Measurements from ENCODE around the gene DGKG. TPM values are rescaled to one million over a fixed set of nuclear protein-coding genes. Genes with fewer than 3 reads are reported as not detected.

Gene DGKG
- total and polyA plus RNA-seq, 2 donors (not counting 1 experiment from before 2014, with no cell fraction given), result 0.67 to 10.9 TPM

GRCh38 chr3:186171521-186171920 lies 190.5 kb downstream of the DGKG start:
- no peaks in the 10 kb centered on the region for H3K27me3 ChIP-seq (replicated peaks in 1 of 4; ENCODE audit: control extremely low read depth in 1 of 4, control insufficient read depth in 3 of 4, insufficient read depth in 4 of 4, low read length in 3 of 4)
- no peak overlapping the region for H3K9ac ChIP-seq (ENCODE audit: low read length)
- ATAC-seq (ENCODE audit: low read depth) (no peak), DNase-seq (no peak)
- intact Hi-C loops (cut with micrococcal nuclease), result no loop called here
- H3K27ac ChIP-seq (ENCODE audit: low read length in 2 of 2), result no peak overlapping the region
- POLR2A ChIA-PET, result no interaction called here
- Mint-ChIP-seq H3K9me3 (ENCODE audit: insufficient read depth) (no peaks in the 10 kb centered on the region), H3K27ac (no peak overlapping the region), H3K4me1 (peaks cover 7% of the 10 kb centered on the region), H3K27me3 (no peaks in the 10 kb centered on the region), H3K4me3 (no peak overlapping the region)
- H4K20me1 ChIP-seq (ENCODE audit: control insufficient read depth, insufficient read depth, low read length, poor library complexity, severe bottlenecking), result no peaks in the 10 kb centered on the region
- no peaks in the 10 kb centered on the region for H3K4me1 ChIP-seq (ENCODE audit: control insufficient read depth in 2 of 2, insufficient read depth in 2 of 2, low read length in 2 of 2)
- peaks cover 0 to 3% (median 0%) of the 10 kb centered on the region in 3 donors for H3K9me3 ChIP-seq (ENCODE audit: control extremely low read depth in 1 of 3, control insufficient read depth in 2 of 3, insufficient read depth in 1 of 3, low read length in 2 of 3)
- no peaks in the 10 kb centered on the region for H3K79me2 ChIP-seq (ENCODE audit: control insufficient read depth, insufficient read depth, low read length)
- no peak overlapping the region for H3K4me2 ChIP-seq (replicated peaks; ENCODE audit: low read depth, low read length, poor library complexity, severe bottlenecking)
- H3K36me3 ChIP-seq (replicated peaks in 1 of 2; ENCODE audit: control extremely low read depth in 1 of 2, control insufficient read depth in 1 of 2, extremely low read depth in 1 of 2, insufficient read depth in 2 of 2, low read length in 1 of 2), result no peaks in the 10 kb centered on the region
- no peak overlapping the region for H2AFZ ChIP-seq (ENCODE audit: insufficient read depth, low read depth, low read length, poor library complexity, severe bottlenecking)
- no peak for TF ChIP-seq CTCF (IDR thresholded peaks at IDR 0.05)
- no peak for TF ChIP-seq EZH2 (IDR thresholded peaks at IDR 0.05; ENCODE audit: borderline replicate concordance, insufficient read depth, low read depth, low read length, poor library complexity, severe bottlenecking)
- WGBS (ENCODE audit: insufficient coverage), result 100% methylated on average over 1 of the region's 2 CpGs
- no peak overlapping the region for H3K4me3 ChIP-seq (ENCODE audit: control extremely low read depth in 1 of 5, extremely low read depth in 1 of 5, insufficient read depth in 1 of 5, low read depth in 2 of 5, low read length in 4 of 5)
- CTCF ChIA-PET, result no interaction called here

GRCh38 chr3:186170516-186170915 lies 191.5 kb downstream of the DGKG start:
- no peak overlapping the region for H3K27ac Mint-ChIP-seq
- intact Hi-C loops (cut with micrococcal nuclease), result no loop called here
- H3K4me3 ChIP-seq (ENCODE audit: control extremely low read depth in 1 of 5, extremely low read depth in 1 of 5, insufficient read depth in 1 of 5, low read depth in 2 of 5, low read length in 4 of 5), result no peak overlapping the region

More at GRCh38 chr3:186170516-186170915, 191.5 kb downstream of the DGKG start:
- no peaks in the 10 kb centered on the region for H3K79me2 ChIP-seq (ENCODE audit: control insufficient read depth, insufficient read depth, low read length)
- ATAC-seq (ENCODE audit: low read depth) (no peak), DNase-seq (no peak)
- CTCF ChIA-PET, result no interaction called here
- Mint-ChIP-seq H3K4me3 (no peak overlapping the region), H3K9me3 (ENCODE audit: insufficient read depth) (no peaks in the 10 kb centered on the region), H3K27me3 (no peaks in the 10 kb centered on the region), H3K4me1 (peaks cover 7% of the 10 kb centered on the region)
- no peak for TF ChIP-seq EZH2 (IDR thresholded peaks at IDR 0.05; ENCODE audit: borderline replicate concordance, insufficient read depth, low read depth, low read length, poor library complexity, severe bottlenecking)
- TF ChIP-seq CTCF (IDR thresholded peaks at IDR 0.05), result no peak
- H3K27ac ChIP-seq (ENCODE audit: low read length in 2 of 2), result no peak overlapping the region
- 62% methylated on average over 2 of the region's 2 CpGs for WGBS (ENCODE audit: insufficient coverage)
- no peak overlapping the region for H3K4me2 ChIP-seq (replicated peaks; ENCODE audit: low read depth, low read length, poor library complexity, severe bottlenecking)
- POLR2A ChIA-PET, result no interaction called here
- no peak overlapping the region for H2AFZ ChIP-seq (ENCODE audit: insufficient read depth, low read depth, low read length, poor library complexity, severe bottlenecking)
- H3K36me3 ChIP-seq (replicated peaks in 1 of 2; ENCODE audit: control extremely low read depth in 1 of 2, control insufficient read depth in 1 of 2, extremely low read depth in 1 of 2, insufficient read depth in 2 of 2, low read length in 1 of 2), result no peaks in the 10 kb centered on the region
- H3K9me3 ChIP-seq (ENCODE audit: control extremely low read depth in 1 of 3, control insufficient read depth in 2 of 3, insufficient read depth in 1 of 3, low read length in 2 of 3), result peaks cover 0 to 3% (median 0%) of the 10 kb centered on the region in 3 donors
- no peaks in the 10 kb centered on the region for H3K27me3 ChIP-seq (replicated peaks in 1 of 4; ENCODE audit: control extremely low read depth in 1 of 4, control insufficient read depth in 3 of 4, insufficient read depth in 4 of 4, low read length in 3 of 4)
- H3K4me1 ChIP-seq (ENCODE audit: control insufficient read depth in 2 of 2, insufficient read depth in 2 of 2, low read length in 2 of 2), result no peaks in the 10 kb centered on the region
- no peaks in the 10 kb centered on the region for H4K20me1 ChIP-seq (ENCODE audit: control insufficient read depth, insufficient read depth, low read length, poor library complexity, severe bottlenecking)
- no peak overlapping the region for H3K9ac ChIP-seq (ENCODE audit: low read length)

All from B cell (primary cell).